Activated naive CD8-positive, alpha-beta T cell (primary cell): Measurements from ENCODE around the gene SYPL2.
"Not testable (repeated sequence)": the region's sequence is repeated elsewhere in the genome, so short reads cannot be mapped to it uniquely, and the experiment has no call there.

ENCODE experiments used
- H3K27ac Mint-ChIP-seq: one replicate; pipeline ENCODE4 v1.8.0; 2021; ENCODE audit warnings: mixed read lengths
- H3K27me3 Mint-ChIP-seq: one replicate; pipeline ENCODE4 v1.8.0; 2021; ENCODE audit warnings: mixed read lengths
- H3K36me3 Mint-ChIP-seq: one replicate; pipeline ENCODE4 v1.8.0; 2021; ENCODE audit warnings: mixed read lengths
- H3K4me1 Mint-ChIP-seq: one replicate; pipeline ENCODE4 v1.8.0; 2021; ENCODE audit warnings: low read depth, mixed read lengths
- H3K4me3 Mint-ChIP-seq: one replicate; pipeline ENCODE4 v1.8.0; 2021; ENCODE audit warnings: mild to moderate bottlenecking, mixed read lengths
- H3K9me3 Mint-ChIP-seq: one replicate; pipeline ENCODE4 v1.8.0; 2021; ENCODE audit warnings: low read depth, mixed read lengths

Gene SYPL2

GRCh38 chr1:109466452-109467300 lies at the start of gene SYPL2:
SYPL2 (plus strand) TSS chr1:109466546; CDS start chr1:109466844, 298 bp downstream.
- Mint-ChIP-seq H3K36me3 (no peaks in the 10 kb centered on the region), H3K4me1 (peaks cover 10% of the 10 kb centered on the region), H3K27ac (no peak within 1 kb of the TSS), H3K9me3 (no peaks in the 10 kb centered on the region), H3K27me3 (peaks cover 29% of the 10 kb centered on the region), H3K4me3 (peak within 1 kb of the TSS; percentile 86)

- peak overlapping the region; percentile 97 for H3K4me3 Mint-ChIP-seq
- peak overlapping the region; percentile 80 for H3K27ac Mint-ChIP-seq
- no peaks in the 10 kb centered on the region for H3K27me3 Mint-ChIP-seq
- peaks cover 11% of the 10 kb centered on the region for H3K36me3 Mint-ChIP-seq
- no peaks in the 10 kb centered on the region for H3K9me3 Mint-ChIP-seq
- peaks cover 51% of the 10 kb centered on the region for H3K4me1 Mint-ChIP-seq
Measured at GRCh38 chr1:109423498-109423897, 42.8 kb upstream of the SYPL2 start.

GRCh38 chr1:109425391-109426280 lies 40.7 kb upstream of the SYPL2 start:
- peak overlapping the region; percentile 97 for H3K27ac Mint-ChIP-seq
- peaks cover 44% of the 10 kb centered on the region for H3K4me1 Mint-ChIP-seq
- H3K36me3 Mint-ChIP-seq: peaks cover 9% of the 10 kb centered on the region
- H3K27me3 Mint-ChIP-seq: no peaks in the 10 kb centered on the region
- no peaks in the 10 kb centered on the region for H3K9me3 Mint-ChIP-seq
- peak overlapping the region; percentile 97 for H3K4me3 Mint-ChIP-seq

GRCh38 chr1:109426281-109427170 lies 39.8 kb upstream of the SYPL2 start, which contains the start of gene PSMA5:
PSMA5 (minus strand) TSS chr1:109426448; CDS start chr1:109426330, 118 bp downstream.
- Mint-ChIP-seq H3K4me3 (peak within 1 kb of the TSS; percentile 97), H3K27ac (peak within 1 kb of the TSS; percentile 97), H3K9me3 (no peaks in the 10 kb centered on the region), H3K4me1 (peaks cover 37% of the 10 kb centered on the region), H3K27me3 (no peaks in the 10 kb centered on the region), H3K36me3 (peaks cover 9% of the 10 kb centered on the region)

GRCh38 chr1:109427171-109427467 lies 39.2 kb upstream of the SYPL2 start:
- Mint-ChIP-seq H3K36me3 (peaks cover 9% of the 10 kb centered on the region), H3K9me3 (no peaks in the 10 kb centered on the region), H3K4me3 (peak overlapping the region; percentile 97), H3K27ac (peak overlapping the region; percentile 97), H3K4me1 (peaks cover 34% of the 10 kb centered on the region), H3K27me3 (no peaks in the 10 kb centered on the region)

- H3K27ac Mint-ChIP-seq: no peak overlapping the region
- H3K4me1 Mint-ChIP-seq: peaks cover 4% of the 10 kb centered on the region
- H3K4me3 Mint-ChIP-seq: no peak overlapping the region
- peaks cover 2% of the 10 kb centered on the region for H3K36me3 Mint-ChIP-seq
- H3K9me3 Mint-ChIP-seq: no peaks in the 10 kb centered on the region
- H3K27me3 Mint-ChIP-seq: peaks cover 2% of the 10 kb centered on the region
Measured at GRCh38 chr1:109432336-109432735, 34.0 kb upstream of the SYPL2 start.

GRCh38 chr1:109433322-109433721 lies 33.0 kb upstream of the SYPL2 start:
- Mint-ChIP-seq H3K27ac (no peak overlapping the region), H3K9me3 (no peaks in the 10 kb centered on the region), H3K4me3 (no peak overlapping the region), H3K4me1 (no peaks in the 10 kb centered on the region), H3K36me3 (peaks cover 2% of the 10 kb centered on the region), H3K27me3 (peaks cover 2% of the 10 kb centered on the region)

GRCh38 chr1:109434484-109434883 lies 31.9 kb upstream of the SYPL2 start:
- no peaks in the 10 kb centered on the region for H3K9me3 Mint-ChIP-seq
- no peak overlapping the region for H3K4me3 Mint-ChIP-seq
- peaks cover 2% of the 10 kb centered on the region for H3K36me3 Mint-ChIP-seq
- no peak overlapping the region for H3K27ac Mint-ChIP-seq
- peaks cover 2% of the 10 kb centered on the region for H3K27me3 Mint-ChIP-seq
- no peaks in the 10 kb centered on the region for H3K4me1 Mint-ChIP-seq

GRCh38 chr1:109438798-109439297 lies 27.5 kb upstream of the SYPL2 start:
- no peak overlapping the region for H3K27ac Mint-ChIP-seq
- H3K36me3 Mint-ChIP-seq: no peaks in the 10 kb centered on the region
- H3K4me1 Mint-ChIP-seq: no peaks in the 10 kb centered on the region
- H3K4me3 Mint-ChIP-seq: no peak overlapping the region
- peaks cover 2% of the 10 kb centered on the region for H3K27me3 Mint-ChIP-seq
- H3K9me3 Mint-ChIP-seq: no peaks in the 10 kb centered on the region

GRCh38 chr1:109441069-109441468 lies 25.3 kb upstream of the SYPL2 start:
- H3K36me3 Mint-ChIP-seq: no peaks in the 10 kb centered on the region
- H3K27ac Mint-ChIP-seq: no peak overlapping the region
- H3K4me1 Mint-ChIP-seq: no peaks in the 10 kb centered on the region
- H3K9me3 Mint-ChIP-seq: no peaks in the 10 kb centered on the region
- no peak overlapping the region for H3K4me3 Mint-ChIP-seq
- peaks cover 5% of the 10 kb centered on the region for H3K27me3 Mint-ChIP-seq

- Mint-ChIP-seq H3K9me3 (no peaks in the 10 kb centered on the region), H3K27ac (no peak overlapping the region), H3K4me3 (no peak overlapping the region), H3K27me3 (peaks cover 13% of the 10 kb centered on the region), H3K36me3 (no peaks in the 10 kb centered on the region), H3K4me1 (no peaks in the 10 kb centered on the region)
Measured at GRCh38 chr1:109443476-109443875, 22.9 kb upstream of the SYPL2 start.

- no peaks in the 10 kb centered on the region for H3K9me3 Mint-ChIP-seq
- H3K36me3 Mint-ChIP-seq: no peaks in the 10 kb centered on the region
- no peaks in the 10 kb centered on the region for H3K4me1 Mint-ChIP-seq
Measured at GRCh38 chr1:109444346-109444745, 22.0 kb upstream of the SYPL2 start.

GRCh38 chr1:109445949-109446695 lies 20.2 kb upstream of the SYPL2 start:
- H3K27me3 Mint-ChIP-seq: peaks cover 18% of the 10 kb centered on the region
- H3K27ac Mint-ChIP-seq, H3K4me3 Mint-ChIP-seq, H3K4me1 Mint-ChIP-seq, H3K36me3 Mint-ChIP-seq, H3K9me3 Mint-ChIP-seq: not testable (repeated sequence)

More at GRCh38 chr1:109444346-109444745, 22.0 kb upstream of the SYPL2 start:
- no peak overlapping the region for H3K27ac Mint-ChIP-seq
- no peak overlapping the region for H3K4me3 Mint-ChIP-seq
- peaks cover 13% of the 10 kb centered on the region for H3K27me3 Mint-ChIP-seq

- peaks cover 19% of the 10 kb centered on the region for H3K27me3 Mint-ChIP-seq
- H3K4me3 Mint-ChIP-seq: no peak overlapping the region
- H3K9me3 Mint-ChIP-seq: no peaks in the 10 kb centered on the region
- no peak overlapping the region for H3K27ac Mint-ChIP-seq
- H3K36me3 Mint-ChIP-seq: peaks cover 2% of the 10 kb centered on the region
- H3K4me1 Mint-ChIP-seq: no peaks in the 10 kb centered on the region
Measured at GRCh38 chr1:109447524-109447923, 18.8 kb upstream of the SYPL2 start.
